ENCODE measurements around the gene SPTBN1. TPM values are rescaled to one million over a fixed set of nuclear protein-coding genes. Genes with fewer than 3 reads are reported as not detected.

SPTBN1 gene
- polyA plus RNA-seq, 1 donor, result 168 TPM

DNA sequence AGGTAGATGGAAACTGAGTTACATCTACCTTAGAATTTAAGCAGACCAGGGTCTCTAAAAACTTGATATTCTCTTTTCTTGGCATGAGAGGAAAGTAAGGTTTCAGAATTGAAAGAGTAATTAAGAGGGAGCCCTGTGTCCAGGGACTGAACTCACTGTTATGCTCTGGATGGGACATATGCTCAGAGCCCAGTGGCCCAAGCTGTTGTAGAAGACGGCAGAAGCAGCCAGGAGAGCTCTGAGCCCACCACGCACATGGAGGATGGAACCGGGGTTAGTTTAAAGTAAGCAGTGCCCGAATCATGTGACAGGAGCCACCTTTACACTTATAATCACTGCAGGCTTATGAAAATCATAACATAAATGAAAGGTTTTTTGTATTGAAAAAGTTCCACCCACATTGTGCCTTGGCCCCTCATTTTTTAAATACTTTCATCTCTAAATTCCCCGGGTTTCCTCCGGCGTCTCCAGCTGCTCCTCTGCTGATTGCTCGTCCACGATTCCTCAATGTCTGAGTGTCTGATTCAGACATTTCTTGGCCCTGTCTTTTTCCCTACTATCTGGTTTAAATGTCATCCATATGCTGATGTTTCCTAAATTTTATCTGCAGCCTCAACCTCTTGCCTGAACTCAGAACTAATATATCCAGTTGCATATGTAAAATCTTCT is 36.1 kb upstream of the SPTBN1 start:
- WGBS (ENCODE audit: insufficient coverage, low lambda C conversion rate), result 88% methylated on average over 5 of the region's 9 CpGs
- Histone ChIP-seq H3K4me1 (ENCODE audit: control insufficient read depth, insufficient read depth, low read length) (no peaks in the 10 kb centered on the region), H3K27ac (ENCODE audit: low read length) (no peak overlapping the region), H3K27me3 (ENCODE audit: control insufficient read depth, insufficient read depth, low read length) (no peaks in the 10 kb centered on the region), H3K36me3 (ENCODE audit: control insufficient read depth, insufficient read depth, low read length) (no peaks in the 10 kb centered on the region), H3K4me3 (ENCODE audit: low read length) (no peak overlapping the region), H3K9me3 (ENCODE audit: control insufficient read depth, low read depth, low read length) (no peaks in the 10 kb centered on the region)
- no peak for DNase-seq

GRCh38 chr2:54420524-54421172 is 35.5 kb upstream of the SPTBN1 start:
- H3K4me1 ChIP-seq (ENCODE audit: control insufficient read depth, insufficient read depth, low read length), result no peaks in the 10 kb centered on the region
- no peaks in the 10 kb centered on the region for H3K27me3 ChIP-seq (ENCODE audit: control insufficient read depth, insufficient read depth, low read length)
- no peak for DNase-seq
- 83% methylated on average over 1 of the region's 2 CpGs for WGBS (ENCODE audit: insufficient coverage, low lambda C conversion rate)
- no peaks in the 10 kb centered on the region for H3K9me3 ChIP-seq (ENCODE audit: control insufficient read depth, low read depth, low read length)
- no peaks in the 10 kb centered on the region for H3K36me3 ChIP-seq (ENCODE audit: control insufficient read depth, insufficient read depth, low read length)
- no peak overlapping the region for H3K4me3 ChIP-seq (ENCODE audit: low read length)
- H3K27ac ChIP-seq (ENCODE audit: low read length), result no peak overlapping the region

DNA sequence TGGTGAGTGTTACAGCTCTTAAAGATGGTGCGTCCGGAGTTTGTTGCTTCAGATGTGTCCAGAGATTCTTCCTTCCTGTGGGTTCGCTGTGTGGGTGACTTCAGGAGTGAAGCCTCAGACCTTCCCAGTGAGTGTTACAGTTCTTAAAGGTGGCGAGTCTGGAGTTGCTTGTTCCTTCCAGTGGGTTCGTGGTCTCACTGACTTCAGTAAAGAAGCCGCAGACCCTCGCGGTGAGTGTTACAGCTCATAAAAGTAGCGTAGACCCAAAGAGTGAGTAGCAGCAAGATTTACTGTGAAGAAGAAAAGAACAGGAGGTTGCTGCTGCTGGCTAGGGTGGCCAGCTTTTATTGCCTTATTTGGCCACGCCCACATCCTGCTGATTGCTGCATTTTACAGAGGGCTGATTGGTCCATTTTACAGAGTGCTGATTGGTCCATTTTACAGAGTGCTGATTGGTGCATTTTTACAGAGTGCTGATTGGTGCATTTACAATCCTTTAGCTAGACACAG is 34.0 kb upstream of the SPTBN1 start:
- Histone ChIP-seq H3K4me1 (ENCODE audit: control insufficient read depth, insufficient read depth, low read length) (no peaks in the 10 kb centered on the region), H3K27me3 (ENCODE audit: control insufficient read depth, insufficient read depth, low read length) (no peaks in the 10 kb centered on the region), H3K9me3 (ENCODE audit: control insufficient read depth, low read depth, low read length) (no peaks in the 10 kb centered on the region), H3K36me3 (ENCODE audit: control insufficient read depth, insufficient read depth, low read length) (no peaks in the 10 kb centered on the region), H3K4me3 (ENCODE audit: low read length) (no peak overlapping the region), H3K27ac (ENCODE audit: low read length) (no peak overlapping the region)
- no peak for DNase-seq
- no CpG with 5 or more reads among the region's 10 CpGs for whole genome bisulfite sequencing (ENCODE audit: insufficient coverage, low lambda C conversion rate)

DNA sequence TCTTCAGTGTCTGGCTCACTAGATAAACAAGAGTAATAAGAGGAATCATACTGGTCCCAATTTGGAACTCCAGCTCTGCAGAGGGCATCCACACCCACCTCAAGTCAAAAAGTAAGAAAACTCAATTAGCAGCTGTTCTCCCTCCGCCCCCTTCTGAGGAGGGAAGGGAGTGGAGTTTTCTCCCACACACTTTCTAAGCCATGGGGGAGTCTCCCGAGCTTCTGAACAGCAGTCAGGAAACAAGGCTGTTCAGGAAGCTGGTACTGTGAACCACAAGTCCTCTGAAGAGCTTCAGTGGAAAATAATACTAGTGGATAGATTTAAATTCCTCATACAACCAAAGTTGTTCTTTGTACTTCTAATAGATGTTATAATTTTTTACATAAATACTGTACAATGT is 32.9 kb upstream of the SPTBN1 start:
- no peaks in the 10 kb centered on the region for H3K36me3 ChIP-seq (ENCODE audit: control insufficient read depth, insufficient read depth, low read length)
- DNase-seq, result no peak
- H3K27me3 ChIP-seq (ENCODE audit: control insufficient read depth, insufficient read depth, low read length), result no peaks in the 10 kb centered on the region
- no peak overlapping the region for H3K4me3 ChIP-seq (ENCODE audit: low read length)
- no peak overlapping the region for H3K27ac ChIP-seq (ENCODE audit: low read length)
- WGBS (ENCODE audit: insufficient coverage, low lambda C conversion rate), result 71% methylated on average over 1 of the region's 2 CpGs
- no peaks in the 10 kb centered on the region for H3K9me3 ChIP-seq (ENCODE audit: control insufficient read depth, low read depth, low read length)
- no peaks in the 10 kb centered on the region for H3K4me1 ChIP-seq (ENCODE audit: control insufficient read depth, insufficient read depth, low read length)

GRCh38 chr2:54424555-54425163 is 31.5 kb upstream of the SPTBN1 start:
- DNase-seq, result no peak
- Histone ChIP-seq H3K4me1 (ENCODE audit: control insufficient read depth, insufficient read depth, low read length) (no peaks in the 10 kb centered on the region), H3K27me3 (ENCODE audit: control insufficient read depth, insufficient read depth, low read length) (no peaks in the 10 kb centered on the region), H3K36me3 (ENCODE audit: control insufficient read depth, insufficient read depth, low read length) (no peaks in the 10 kb centered on the region), H3K9me3 (ENCODE audit: control insufficient read depth, low read depth, low read length) (no peaks in the 10 kb centered on the region), H3K4me3 (ENCODE audit: low read length) (no peak overlapping the region), H3K27ac (ENCODE audit: low read length) (no peak overlapping the region)
- WGBS (ENCODE audit: insufficient coverage, low lambda C conversion rate), result 100% methylated on average over 1 of the region's 7 CpGs

DNA sequence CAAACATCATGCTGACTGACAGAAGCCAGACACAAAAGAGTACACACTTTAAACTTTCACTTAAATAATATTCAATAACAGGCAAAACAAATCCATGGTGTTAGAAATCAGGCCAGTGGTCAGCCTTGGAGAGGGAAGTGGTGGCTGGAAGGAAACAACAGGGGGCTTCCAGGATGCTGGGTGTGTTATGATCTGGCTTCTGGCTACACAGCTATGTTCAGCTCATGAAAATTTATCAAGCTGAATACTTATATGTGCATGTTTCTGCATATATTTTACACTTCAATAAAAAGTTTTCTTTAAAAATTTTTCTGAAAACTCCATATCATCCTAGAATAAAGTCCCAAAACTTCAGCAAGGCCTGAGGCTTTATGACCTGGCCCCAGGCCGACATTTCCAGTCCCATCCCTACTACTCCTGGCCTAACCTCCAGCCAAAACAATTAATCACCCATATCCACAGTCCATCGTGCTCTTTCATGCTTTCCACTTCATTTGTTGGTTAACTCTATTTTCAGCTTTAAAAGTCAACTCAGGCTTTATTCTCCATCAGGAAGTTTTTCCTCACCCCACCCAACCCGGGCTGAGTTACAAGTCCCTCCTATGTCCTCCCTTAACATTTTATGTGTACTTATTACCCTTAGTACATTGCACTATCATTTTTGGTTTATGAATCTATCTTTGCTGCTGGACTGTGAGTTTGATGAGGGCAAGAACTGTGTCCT is 27.9 kb upstream of the SPTBN1 start:
- H3K27ac ChIP-seq (ENCODE audit: low read length), result no peak overlapping the region
- no peak overlapping the region for H3K4me3 ChIP-seq (ENCODE audit: low read length)
- H3K9me3 ChIP-seq (ENCODE audit: control insufficient read depth, low read depth, low read length), result no peaks in the 10 kb centered on the region
- H3K36me3 ChIP-seq (ENCODE audit: control insufficient read depth, insufficient read depth, low read length), result no peaks in the 10 kb centered on the region
- H3K4me1 ChIP-seq (ENCODE audit: control insufficient read depth, insufficient read depth, low read length), result no peaks in the 10 kb centered on the region
- DNase-seq, result no peak
- 70% methylated on average over 3 of the region's 3 CpGs for WGBS (ENCODE audit: insufficient coverage, low lambda C conversion rate)
- H3K27me3 ChIP-seq (ENCODE audit: control insufficient read depth, insufficient read depth, low read length), result no peaks in the 10 kb centered on the region

- H3K9me3 ChIP-seq (ENCODE audit: control insufficient read depth, low read depth, low read length), result no peaks in the 10 kb centered on the region
- no CpG with 5 or more reads among the region's 5 CpGs for WGBS (ENCODE audit: insufficient coverage, low lambda C conversion rate)
- H3K27ac ChIP-seq (ENCODE audit: low read length), result no peak overlapping the region
- H3K4me1 ChIP-seq (ENCODE audit: control insufficient read depth, insufficient read depth, low read length), result no peaks in the 10 kb centered on the region
- H3K36me3 ChIP-seq (ENCODE audit: control insufficient read depth, insufficient read depth, low read length), result no peaks in the 10 kb centered on the region
- DNase-seq, result no peak
- H3K4me3 ChIP-seq (ENCODE audit: low read length), result no peak overlapping the region
- H3K27me3 ChIP-seq (ENCODE audit: control insufficient read depth, insufficient read depth, low read length), result no peaks in the 10 kb centered on the region
These were observed 27.1 kb upstream of the SPTBN1 start for GRCh38 chr2:54429054-54429453.

DNA sequence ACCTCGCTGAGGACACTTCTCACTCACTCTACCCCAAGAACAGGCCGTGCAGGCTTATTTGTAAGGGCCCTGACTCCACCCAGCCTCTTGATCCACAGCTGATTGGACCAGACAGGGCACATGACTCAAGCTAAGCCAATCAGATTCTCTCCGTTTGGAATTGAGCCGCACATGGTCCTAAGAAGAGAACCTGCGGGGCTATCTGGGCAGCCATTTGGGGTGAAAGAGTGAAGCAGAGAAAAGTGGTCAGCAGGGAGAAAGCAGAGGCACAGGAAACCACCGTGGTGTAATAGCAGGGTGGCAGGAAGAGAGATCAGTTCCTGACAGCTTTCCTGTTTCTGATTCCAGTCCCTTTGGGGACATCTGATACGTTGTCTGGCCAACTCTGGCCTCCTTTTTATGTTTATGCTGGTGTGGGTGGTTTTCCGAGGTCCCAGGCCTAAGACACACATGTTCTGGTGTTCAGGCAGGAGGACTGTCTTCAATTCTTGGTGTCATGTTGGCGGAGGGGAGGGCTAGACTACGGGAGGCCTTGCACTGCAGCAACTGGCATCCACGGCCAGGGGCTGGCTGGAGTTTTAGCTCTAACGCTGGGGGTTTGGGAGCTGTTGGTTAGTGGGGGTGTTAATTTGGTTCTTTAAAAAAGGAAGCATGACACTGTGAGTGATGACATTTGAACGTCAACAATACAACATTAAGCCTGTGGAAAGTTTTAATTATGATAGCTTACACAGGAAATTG is 26.1 kb upstream of the SPTBN1 start:
- DNase-seq, result no peak
- no peak overlapping the region for H3K4me3 ChIP-seq (ENCODE audit: low read length)
- 100% methylated on average over 3 of the region's 13 CpGs for WGBS (ENCODE audit: insufficient coverage, low lambda C conversion rate)
- no peaks in the 10 kb centered on the region for H3K27me3 ChIP-seq (ENCODE audit: control insufficient read depth, insufficient read depth, low read length)
- no peaks in the 10 kb centered on the region for H3K4me1 ChIP-seq (ENCODE audit: control insufficient read depth, insufficient read depth, low read length)
- no peaks in the 10 kb centered on the region for H3K9me3 ChIP-seq (ENCODE audit: control insufficient read depth, low read depth, low read length)
- no peaks in the 10 kb centered on the region for H3K36me3 ChIP-seq (ENCODE audit: control insufficient read depth, insufficient read depth, low read length)
- no peak overlapping the region for H3K27ac ChIP-seq (ENCODE audit: low read length)

DNA sequence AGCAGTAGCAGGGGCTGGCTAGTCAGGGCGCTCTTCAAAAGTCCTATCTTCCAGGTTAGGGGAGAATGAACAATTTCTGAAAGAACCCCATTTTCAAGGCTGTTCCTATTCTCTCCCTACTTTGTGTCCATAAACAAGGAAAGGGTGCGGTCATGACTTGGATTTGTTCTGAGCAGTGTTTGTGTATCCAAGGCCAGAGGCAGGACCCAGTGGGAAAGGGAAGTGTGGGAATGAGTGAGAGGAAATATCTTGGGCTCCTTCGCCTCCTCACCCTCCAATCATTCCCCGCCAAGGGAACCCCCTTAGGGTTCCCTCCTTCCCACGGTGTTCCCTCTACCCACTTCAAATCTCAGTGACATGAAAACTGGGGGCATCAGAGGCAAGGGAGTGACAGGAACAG is 25.5 kb upstream of the SPTBN1 start:
- H3K4me1 ChIP-seq (ENCODE audit: control insufficient read depth, insufficient read depth, low read length), result no peaks in the 10 kb centered on the region
- H3K27ac ChIP-seq (ENCODE audit: low read length), result no peak overlapping the region
- no peaks in the 10 kb centered on the region for H3K27me3 ChIP-seq (ENCODE audit: control insufficient read depth, insufficient read depth, low read length)
- no peak for DNase-seq
- H3K9me3 ChIP-seq (ENCODE audit: control insufficient read depth, low read depth, low read length), result no peaks in the 10 kb centered on the region
- no CpG with 5 or more reads among the region's 5 CpGs for WGBS (ENCODE audit: insufficient coverage, low lambda C conversion rate)
- no peaks in the 10 kb centered on the region for H3K36me3 ChIP-seq (ENCODE audit: control insufficient read depth, insufficient read depth, low read length)
- H3K4me3 ChIP-seq (ENCODE audit: low read length), result no peak overlapping the region

Data from large intestine (tissue), 3 donors.